ENCODE results near the gene LIMA1. TPM values are rescaled to one million over a fixed set of nuclear protein-coding genes. Genes with fewer than 3 reads are reported as not detected.
"Not testable (repeated sequence)": the region's sequence is repeated elsewhere in the genome, so short reads cannot be mapped to it uniquely, and the experiment has no call there.

LIMA1 gene
- total RNA-seq, 1 donor from 2014 or later, result 49.3 TPM

- not testable (repeated sequence) for DNase-seq (ENCODE audit: low read depth)
Observed at GRCh38 chr12:50219001-50219400, 64.3 kb downstream of the LIMA1 start.

- peak; percentile 41 for DNase-seq (ENCODE audit: low read depth)
Observed at GRCh38 chr12:50218386-50218785, 64.9 kb downstream of the LIMA1 start.

GRCh38 chr12:50217202-50217601 is 66.1 kb downstream of the LIMA1 start:
- DNase-seq (ENCODE audit: low read depth), result no peak

DNA sequence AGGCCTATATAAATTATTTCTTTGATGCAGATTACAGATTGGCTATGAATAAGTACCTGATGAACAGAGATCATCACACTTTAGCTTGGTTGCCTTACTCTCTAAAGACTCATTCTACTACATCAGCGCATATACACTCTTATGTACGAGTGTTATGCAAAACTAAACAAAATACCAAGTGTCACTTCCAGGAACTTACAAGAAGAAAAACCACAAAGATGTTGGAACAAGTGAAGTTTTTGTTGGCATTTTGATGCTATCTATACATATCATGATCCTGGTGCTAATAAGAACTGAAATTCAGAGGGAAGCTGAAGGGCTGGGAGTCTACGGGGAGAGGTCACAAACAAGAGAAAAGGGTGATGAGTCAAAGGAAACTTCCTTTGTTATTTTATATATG is 68.3 kb downstream of the LIMA1 start:
- DNase-seq (ENCODE audit: low read depth), result no peak

- no peak for DNase-seq (ENCODE audit: low read depth)
Observed at GRCh38 chr12:50214018-50214417, 69.3 kb downstream of the LIMA1 start.

- DNase-seq (ENCODE audit: low read depth), result no peak
Observed at GRCh38 chr12:50213439-50213838, 69.9 kb downstream of the LIMA1 start.

GRCh38 chr12:50212071-50212467 is 71.3 kb downstream of the LIMA1 start:
- no peak for DNase-seq (ENCODE audit: low read depth)

- no peak for DNase-seq (ENCODE audit: low read depth)
Observed at GRCh38 chr12:50211392-50212070, 71.8 kb downstream of the LIMA1 start.

DNA sequence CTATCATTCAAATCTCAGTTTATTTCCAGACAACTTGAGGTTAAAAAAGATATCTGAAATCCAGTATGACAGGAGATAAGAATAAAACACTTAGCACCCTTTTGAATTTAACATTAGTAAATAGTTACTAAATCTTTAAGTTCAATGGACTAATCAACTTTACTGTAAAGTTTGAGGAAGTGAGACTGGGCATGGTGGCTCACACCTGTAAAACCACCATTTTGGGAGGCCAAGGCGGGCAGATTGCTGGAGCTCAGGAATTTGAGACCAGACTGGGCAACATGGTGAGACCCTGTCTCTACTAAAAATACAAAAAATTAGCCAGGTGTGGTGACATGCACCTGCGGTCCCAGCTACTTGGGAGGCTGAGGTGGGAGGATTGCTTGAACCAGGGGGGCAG is 75.9 kb downstream of the LIMA1 start:
- DNase-seq (ENCODE audit: low read depth), result no peak

- no peak for DNase-seq (ENCODE audit: low read depth)
Observed at GRCh38 chr12:50205648-50206047, 77.7 kb downstream of the LIMA1 start.

DNA sequence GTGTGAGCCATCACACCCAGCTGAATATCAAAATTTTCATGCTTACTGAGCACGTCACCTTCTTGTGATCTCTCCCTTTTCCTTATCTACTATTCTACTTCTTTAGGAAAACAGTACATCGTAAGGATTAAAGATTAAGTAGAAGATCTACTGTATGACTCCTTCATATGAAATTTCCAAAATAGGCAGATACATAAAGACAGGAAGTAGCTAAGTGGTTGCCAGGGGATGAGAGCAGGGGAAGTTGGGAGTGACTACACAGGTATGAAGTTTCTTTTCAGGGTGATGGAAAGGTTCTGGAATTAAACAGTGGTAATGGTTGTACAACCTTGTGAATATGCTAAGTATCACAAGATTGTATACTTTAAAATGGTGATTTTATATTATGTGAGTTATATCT is 79.6 kb downstream of the LIMA1 start:
- no peak for DNase-seq (ENCODE audit: low read depth)

DNA sequence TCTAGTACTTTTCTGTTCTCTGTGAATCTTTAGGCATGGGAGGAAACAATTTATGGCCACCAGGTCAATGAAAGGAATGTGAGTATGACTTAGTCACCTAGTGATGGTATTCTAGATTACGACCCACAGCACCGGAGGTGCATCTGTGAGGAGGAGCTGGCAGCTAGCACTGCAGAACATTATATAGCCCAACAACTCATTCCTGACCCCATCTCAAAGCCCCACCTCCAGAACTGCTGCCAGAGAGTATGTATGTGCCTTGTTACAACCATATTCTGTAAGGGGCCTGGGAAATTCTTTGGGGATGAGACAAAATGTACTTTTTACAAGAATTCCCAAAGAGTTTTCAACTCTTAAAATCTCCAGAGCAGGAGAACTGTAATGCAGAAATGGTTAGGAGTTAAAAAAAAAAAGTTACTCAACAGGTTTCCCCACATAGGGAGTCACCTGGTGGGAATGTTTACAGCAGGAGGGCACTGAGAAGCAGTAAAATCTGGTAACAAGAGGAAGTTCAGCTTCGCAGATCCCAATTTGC is 81.3 kb downstream of the LIMA1 start:
- DNase-seq (ENCODE audit: low read depth), result peak; percentile 82

GRCh38 chr12:50200552-50201273 is 82.6 kb downstream of the LIMA1 start:
- peak; percentile 73 for DNase-seq (ENCODE audit: low read depth)

DNA sequence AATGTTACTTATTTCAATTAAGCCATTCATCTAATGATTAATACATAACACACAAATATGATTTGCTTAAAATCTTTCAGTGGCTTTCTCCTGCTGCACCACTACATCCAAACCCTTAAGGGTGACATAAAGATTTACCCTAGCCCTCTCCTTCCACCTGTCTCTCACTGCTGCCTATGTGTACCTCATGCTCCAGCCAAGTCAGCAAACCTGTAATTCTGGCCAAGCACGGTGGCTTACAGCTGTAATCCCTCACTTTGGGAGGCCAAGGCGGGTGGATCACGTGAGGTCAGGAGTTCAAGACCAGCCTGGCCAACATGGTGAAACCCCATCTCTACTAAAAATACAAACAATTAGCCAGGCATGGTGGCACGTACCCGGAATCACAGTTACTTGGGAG is 84.5 kb downstream of the LIMA1 start:
- no peak for DNase-seq (ENCODE audit: low read depth)

- DNase-seq (ENCODE audit: low read depth), result peak; percentile 41
Observed at GRCh38 chr12:50197297-50197727, 86.0 kb downstream of the LIMA1 start.

GRCh38 chr12:50196537-50196936 is 86.8 kb downstream of the LIMA1 start:
- DNase-seq (ENCODE audit: low read depth), result no peak

GRCh38 chr12:50195832-50196231 is 87.5 kb downstream of the LIMA1 start:
- DNase-seq (ENCODE audit: low read depth), result no peak

DNA sequence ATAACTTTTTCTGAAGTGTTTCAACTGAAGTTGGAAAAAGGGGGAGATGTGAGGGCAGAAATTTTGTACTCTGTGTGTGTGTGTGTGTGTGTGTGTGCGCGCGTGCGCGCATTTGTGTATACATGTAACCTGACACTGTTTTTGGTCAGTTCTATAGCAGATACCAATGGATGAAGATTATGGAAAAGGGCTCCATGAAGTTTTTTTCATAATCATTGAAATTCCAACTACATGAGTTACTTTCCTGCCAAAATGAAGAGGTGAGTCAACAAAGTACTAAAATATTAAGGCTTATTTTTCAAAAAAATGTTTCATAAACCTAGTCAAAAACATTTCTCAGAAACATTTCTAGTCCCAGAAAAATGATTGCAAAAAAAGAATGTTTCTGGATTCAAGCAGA is 90.4 kb downstream of the LIMA1 start:
- no peak for DNase-seq (ENCODE audit: low read depth)

DNA sequence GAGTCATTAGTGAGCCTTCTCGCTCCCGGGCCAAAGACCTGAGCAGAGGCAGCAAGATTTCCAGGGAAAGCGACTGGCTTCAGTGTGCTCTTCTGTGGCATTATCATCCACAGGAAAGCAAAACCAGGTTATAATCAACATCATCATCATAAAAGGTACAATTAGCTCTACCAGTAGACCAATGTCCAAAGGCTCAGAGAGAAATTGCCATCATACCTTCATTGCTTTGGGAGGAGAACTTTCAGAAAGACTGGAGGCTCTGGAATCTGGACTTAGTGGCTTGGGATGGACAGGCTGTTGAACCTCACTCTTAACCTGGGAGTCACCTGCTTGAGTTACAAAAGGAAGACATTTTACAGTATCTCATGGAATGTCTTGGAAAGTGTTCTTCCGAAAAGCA is 91.1 kb downstream of the LIMA1 start:
- no peak for DNase-seq (ENCODE audit: low read depth)

DNA sequence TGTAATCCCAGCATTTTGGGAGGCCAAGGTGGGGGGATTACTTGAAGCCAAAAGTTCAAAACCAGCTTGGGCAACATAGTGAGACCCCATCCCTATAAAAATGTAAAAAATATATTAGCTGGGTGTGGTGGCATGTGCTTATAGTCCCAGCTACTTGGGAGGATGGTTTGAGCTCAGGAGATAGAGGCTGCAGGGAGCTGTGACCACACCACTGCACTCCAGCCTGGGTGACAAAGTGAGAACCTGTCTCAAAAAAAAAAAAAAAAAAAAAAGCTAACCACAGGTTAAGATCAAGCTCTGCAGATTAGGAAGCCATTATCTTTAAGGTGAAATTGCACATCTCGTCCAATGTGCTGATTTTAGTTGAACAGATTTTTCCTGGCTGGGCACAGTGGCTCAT is 92.5 kb downstream of the LIMA1 start:
- DNase-seq (ENCODE audit: low read depth), result no peak

DNA sequence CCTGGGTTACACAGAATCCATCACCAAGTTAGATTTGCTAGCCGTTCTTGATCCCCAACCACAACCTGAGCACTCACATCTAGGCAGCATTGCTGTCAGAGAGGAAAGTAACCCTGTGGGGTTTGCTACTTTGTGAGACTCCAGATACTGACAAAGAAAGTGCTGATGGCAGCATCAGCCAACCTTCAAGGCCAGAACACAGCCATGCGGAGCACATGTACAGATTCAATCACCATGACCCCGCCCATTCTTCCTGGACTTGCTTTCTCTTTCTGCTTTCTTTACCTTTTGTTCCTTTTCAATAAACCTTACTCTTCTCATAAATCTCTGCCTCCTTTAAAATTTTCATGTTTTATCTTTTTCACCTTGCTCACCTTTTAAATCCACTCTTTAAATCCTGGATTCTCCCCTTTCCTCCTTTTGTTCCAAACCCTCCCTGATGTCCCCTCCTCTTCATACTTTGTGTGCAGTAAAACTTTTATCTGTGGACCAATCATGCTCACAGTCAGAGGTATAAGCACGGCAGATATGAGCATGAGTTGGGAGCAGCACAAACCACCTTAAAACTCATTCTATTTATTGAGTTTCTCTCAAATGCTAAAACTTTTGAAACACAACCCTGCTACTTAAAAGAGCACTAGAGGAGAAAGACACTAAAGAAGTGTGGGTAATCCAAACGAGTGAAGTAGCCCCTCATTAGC is 94.3 kb downstream of the LIMA1 start:
- no peak for DNase-seq (ENCODE audit: low read depth)

DNA sequence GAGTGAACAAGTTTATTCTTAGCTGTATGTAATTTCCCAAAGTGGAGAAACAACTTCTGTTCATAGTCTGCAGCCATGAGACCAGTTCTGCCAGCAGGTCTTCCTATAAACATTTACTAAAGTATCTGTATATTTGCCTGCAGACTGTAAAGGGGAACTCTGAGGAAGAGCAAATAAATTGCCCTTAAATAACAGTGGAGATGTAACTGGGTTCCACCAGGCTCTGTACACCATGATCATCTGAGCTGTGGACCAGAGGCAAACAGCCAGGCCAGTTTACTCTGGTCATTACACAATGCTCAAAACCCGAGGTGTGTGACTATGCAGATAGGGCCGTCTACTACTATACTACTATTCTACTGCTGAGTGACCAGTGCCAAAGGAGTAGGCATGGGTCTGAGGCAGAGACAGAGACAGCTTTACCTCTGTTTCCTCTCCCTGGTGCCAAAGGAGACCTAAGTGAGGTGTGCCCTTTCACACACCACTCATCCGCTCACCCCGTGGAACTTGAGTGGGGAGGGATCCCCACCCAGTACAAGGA is 95.0 kb downstream of the LIMA1 start:
- no peak for DNase-seq (ENCODE audit: low read depth)
